Measurements from ENCODE around the gene PDZK1IP1.

PDZK1IP1 gene

DNA sequence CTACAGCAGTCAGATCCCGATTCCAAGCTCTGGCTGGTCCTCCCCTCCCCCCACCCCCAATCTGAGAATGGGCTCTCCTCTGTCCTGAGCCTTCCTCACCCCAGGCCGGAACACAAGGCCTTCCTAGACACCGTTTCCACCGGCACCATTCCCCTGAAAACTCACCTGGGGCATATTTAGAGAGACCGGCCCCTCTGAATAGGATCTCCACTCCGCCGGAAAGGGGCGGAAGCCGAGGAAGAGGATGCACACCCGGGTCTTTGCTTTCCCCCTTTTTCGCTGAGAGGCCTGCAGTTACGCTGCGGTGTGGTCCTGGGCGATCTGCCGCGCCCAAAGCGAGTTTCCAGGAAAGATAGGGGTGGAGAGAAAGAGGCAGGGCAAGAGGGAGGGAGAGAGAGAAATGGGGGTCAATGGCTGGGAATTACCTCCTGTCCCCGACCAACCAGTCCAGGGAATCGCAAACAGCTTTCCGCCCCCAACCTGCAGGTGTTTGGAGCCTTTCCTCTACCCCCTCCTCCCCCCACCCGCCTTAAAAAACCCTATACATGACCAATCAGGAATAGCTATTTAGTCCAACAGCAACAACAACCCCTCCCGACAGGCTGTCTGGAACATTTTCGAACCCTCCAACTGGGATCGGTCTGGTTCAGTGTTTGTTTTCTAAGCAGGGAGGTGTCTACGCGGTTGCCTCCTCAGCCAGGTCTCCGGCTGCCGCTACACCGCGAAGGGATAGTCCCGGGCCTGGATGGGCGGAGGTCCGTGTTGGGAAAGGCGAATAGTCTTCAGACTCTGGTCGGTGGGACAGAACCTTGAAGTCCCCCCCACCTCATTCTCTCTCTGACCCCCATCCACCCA is 39.4 kb upstream of the PDZK1IP1 start:
- H3K9me3 ChIP-seq (ENCODE audit: severe bottlenecking): no peaks in the 10 kb centered on the region
- no peaks in the 10 kb centered on the region for H3K36me3 ChIP-seq (ENCODE audit: low read depth)
- no peak overlapping the region for H3K27ac ChIP-seq (ENCODE audit: poor library complexity, severe bottlenecking)
- H3K4me3 ChIP-seq (ENCODE audit: severe bottlenecking): no peak overlapping the region
- ATAC-seq (ENCODE audit: low read depth) (no peak), DNase-seq (ENCODE audit: low spot score) (no peak)
- peaks cover 98% of the 10 kb centered on the region for H3K27me3 ChIP-seq (ENCODE audit: insufficient read depth, poor library complexity, severe bottlenecking)
- TF ChIP-seq, protein P1, sequence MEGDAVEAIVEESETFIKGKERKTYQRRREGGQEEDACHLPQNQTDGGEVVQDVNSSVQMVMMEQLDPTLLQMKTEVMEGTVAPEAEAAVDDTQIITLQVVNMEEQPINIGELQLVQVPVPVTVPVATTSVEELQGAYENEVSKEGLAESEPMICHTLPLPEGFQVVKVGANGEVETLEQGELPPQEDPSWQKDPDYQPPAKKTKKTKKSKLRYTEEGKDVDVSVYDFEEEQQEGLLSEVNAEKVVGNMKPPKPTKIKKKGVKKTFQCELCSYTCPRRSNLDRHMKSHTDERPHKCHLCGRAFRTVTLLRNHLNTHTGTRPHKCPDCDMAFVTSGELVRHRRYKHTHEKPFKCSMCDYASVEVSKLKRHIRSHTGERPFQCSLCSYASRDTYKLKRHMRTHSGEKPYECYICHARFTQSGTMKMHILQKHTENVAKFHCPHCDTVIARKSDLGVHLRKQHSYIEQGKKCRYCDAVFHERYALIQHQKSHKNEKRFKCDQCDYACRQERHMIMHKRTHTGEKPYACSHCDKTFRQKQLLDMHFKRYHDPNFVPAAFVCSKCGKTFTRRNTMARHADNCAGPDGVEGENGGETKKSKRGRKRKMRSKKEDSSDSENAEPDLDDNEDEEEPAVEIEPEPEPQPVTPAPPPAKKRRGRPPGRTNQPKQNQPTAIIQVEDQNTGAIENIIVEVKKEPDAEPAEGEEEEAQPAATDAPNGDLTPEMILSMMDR (IDR thresholded peaks at IDR 0.05; ENCODE audit: poor library complexity, severe bottlenecking): no peak
- H3K4me1 ChIP-seq (ENCODE audit: insufficient read depth, poor library complexity, severe bottlenecking): no peaks in the 10 kb centered on the region

DNA sequence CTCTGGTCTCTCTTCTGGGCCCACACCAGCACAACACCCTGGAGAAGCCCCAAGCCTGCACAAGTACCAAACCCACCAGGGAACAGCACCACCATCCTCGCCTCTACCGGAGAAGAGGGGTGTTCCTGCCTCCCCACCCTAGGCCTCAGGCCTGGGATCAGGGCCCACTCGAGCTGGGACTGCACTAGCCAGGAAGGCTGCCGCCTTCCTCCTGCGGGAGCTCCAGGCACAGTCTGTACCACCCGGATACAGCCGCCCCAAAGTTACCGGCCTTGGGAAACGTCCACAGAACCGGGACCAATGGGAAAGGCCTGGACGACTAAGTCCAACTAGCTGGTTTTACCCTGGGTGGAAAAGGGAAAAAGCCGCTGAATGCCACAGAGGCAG is 38.8 kb upstream of the PDZK1IP1 start:
- Histone ChIP-seq H3K27ac (ENCODE audit: poor library complexity, severe bottlenecking) (no peak overlapping the region), H3K27me3 (ENCODE audit: insufficient read depth, poor library complexity, severe bottlenecking) (peaks cover 99% of the 10 kb centered on the region), H3K4me3 (ENCODE audit: severe bottlenecking) (no peak overlapping the region), H3K9me3 (ENCODE audit: severe bottlenecking) (no peaks in the 10 kb centered on the region), H3K36me3 (ENCODE audit: low read depth) (no peaks in the 10 kb centered on the region), H3K4me1 (ENCODE audit: insufficient read depth, poor library complexity, severe bottlenecking) (no peaks in the 10 kb centered on the region)
- no peak for ATAC-seq (ENCODE audit: low read depth)
- TF ChIP-seq, protein P1 (IDR thresholded peaks at IDR 0.05; ENCODE audit: poor library complexity, severe bottlenecking): no peak
- DNase-seq (ENCODE audit: low spot score): no peak

DNA sequence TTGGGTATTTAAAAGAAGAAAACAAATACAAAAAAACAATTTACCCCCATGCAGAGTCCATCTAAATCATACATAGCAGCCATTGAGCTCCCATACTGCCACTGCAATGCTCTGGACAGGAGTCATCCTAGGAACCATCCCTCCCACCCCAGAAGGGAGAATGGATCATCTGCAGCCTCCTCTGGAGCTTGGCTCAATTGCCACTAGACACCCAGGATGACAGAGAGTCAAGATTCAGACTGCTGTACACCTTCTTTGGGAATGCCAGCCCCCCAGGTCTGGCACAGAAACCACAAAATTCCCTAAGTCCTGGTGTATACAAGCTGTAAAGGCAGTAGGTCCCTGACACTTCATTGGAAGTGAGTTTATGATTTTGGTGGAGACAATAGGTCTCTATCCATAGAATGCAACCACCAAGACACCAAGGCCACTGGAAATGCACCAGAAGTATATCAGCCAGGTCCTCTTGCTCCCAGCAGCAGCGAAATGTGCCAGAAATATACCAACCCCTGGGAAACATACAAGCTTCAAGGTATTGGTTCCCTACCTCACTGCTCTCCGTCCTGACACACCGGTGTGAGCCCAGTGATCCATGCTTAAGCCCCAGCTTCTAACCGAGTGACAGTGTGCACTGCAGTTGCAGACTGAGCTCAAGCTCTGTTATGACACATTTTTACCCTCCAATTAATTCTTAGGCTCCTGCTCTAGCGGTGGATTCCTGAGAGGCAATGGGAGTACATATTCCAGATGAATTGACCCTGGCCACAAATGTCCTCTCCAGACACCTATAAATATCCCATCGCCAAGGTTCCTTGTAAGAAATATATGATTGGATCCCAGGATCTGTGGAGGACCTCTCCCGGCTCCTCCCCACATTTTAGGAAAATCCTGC is 37.8 kb upstream of the PDZK1IP1 start:
- TF ChIP-seq, protein P1 (IDR thresholded peaks at IDR 0.05; ENCODE audit: poor library complexity, severe bottlenecking): no peak
- H3K36me3 ChIP-seq (ENCODE audit: low read depth): no peaks in the 10 kb centered on the region
- no peak for ATAC-seq (ENCODE audit: low read depth)
- no peak for DNase-seq (ENCODE audit: low spot score)
- no peaks in the 10 kb centered on the region for H3K9me3 ChIP-seq (ENCODE audit: severe bottlenecking)
- peaks cover 99% of the 10 kb centered on the region for H3K27me3 ChIP-seq (ENCODE audit: insufficient read depth, poor library complexity, severe bottlenecking)
- no peaks in the 10 kb centered on the region for H3K4me1 ChIP-seq (ENCODE audit: insufficient read depth, poor library complexity, severe bottlenecking)
- no peak overlapping the region for H3K27ac ChIP-seq (ENCODE audit: poor library complexity, severe bottlenecking)
- H3K4me3 ChIP-seq (ENCODE audit: severe bottlenecking): no peak overlapping the region

DNA sequence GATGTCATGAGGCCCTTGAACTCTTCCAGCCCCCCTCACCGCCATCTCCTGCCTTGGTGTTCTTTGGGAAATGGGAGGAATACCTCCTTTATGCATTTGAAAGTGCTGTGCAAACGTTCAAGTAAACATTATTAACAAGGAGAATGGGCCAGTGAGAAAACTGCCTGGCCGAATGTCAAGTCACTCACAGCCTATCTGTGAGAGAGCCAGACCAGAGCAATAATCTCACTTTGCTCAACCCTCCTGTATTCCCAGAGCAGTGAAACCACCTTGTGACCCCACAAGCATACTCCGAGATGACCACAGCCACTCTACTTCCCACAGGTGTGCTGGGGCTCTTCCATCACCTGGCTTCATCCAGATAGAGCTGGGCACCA is 37.0 kb upstream of the PDZK1IP1 start:
- TF ChIP-seq, protein P1 (IDR thresholded peaks at IDR 0.05; ENCODE audit: poor library complexity, severe bottlenecking): no peak
- H3K36me3 ChIP-seq (ENCODE audit: low read depth): no peaks in the 10 kb centered on the region
- no peaks in the 10 kb centered on the region for H3K9me3 ChIP-seq (ENCODE audit: severe bottlenecking)

More for the DNA sequence above, 37.0 kb upstream of the PDZK1IP1 start:
- Histone ChIP-seq H3K27me3 (ENCODE audit: insufficient read depth, poor library complexity, severe bottlenecking) (peaks cover 97% of the 10 kb centered on the region), H3K27ac (ENCODE audit: poor library complexity, severe bottlenecking) (no peak overlapping the region), H3K4me1 (ENCODE audit: insufficient read depth, poor library complexity, severe bottlenecking) (no peaks in the 10 kb centered on the region), H3K4me3 (ENCODE audit: severe bottlenecking) (no peak overlapping the region)
- DNase-seq (ENCODE audit: low spot score) (no peak), ATAC-seq (ENCODE audit: low read depth) (no peak)
